Gastroesophageal sphincter (tissue), 4 donors: Measurements from ENCODE around the gene BATF. TPM values are rescaled to one million over a fixed set of nuclear protein-coding genes. Genes with fewer than 3 reads are reported as not detected.

Experiments used
- ATAC-seq: fragments of 150-250 bp; one replicate; pipeline ENCODE4 v1.9.1; 2016; ENCODE audit warnings: mild to moderate bottlenecking, moderate library complexity
- H3K27ac ChIP-seq, 4 donors: fragments of 200-600 bp; sonication (generic) in 3 of 4; 1 replicate in 3 of 4; 2 replicates in 1 of 4; pipeline ENCODE4 v1.5.1; 2016 to 2019
- H3K27me3 ChIP-seq: fragments of 200-600 bp; sonication (generic); one replicate; pipeline ENCODE4 v1.5.1; 2019
- H3K36me3 ChIP-seq, 2 donors: fragments of 200-600 bp; sonication (generic); one replicate each; pipeline ENCODE4 v1.5.1; 2019; ENCODE audit warnings: control low read depth in 1 of 2
- H3K4me1 ChIP-seq, 3 donors: fragments of 200-600 bp; sonication (generic); 1 replicate in 2 of 3; 2 replicates in 1 of 3; pipeline ENCODE4 v1.5.1; 2016 to 2019; ENCODE audit warnings: control low read depth in 2 of 3
- H3K4me3 ChIP-seq, 2 donors: fragments of 200-600 bp; sonication (generic); one replicate each; pipeline ENCODE4 v1.5.1; 2019; ENCODE audit warnings: mild to moderate bottlenecking in 1 of 2, moderate library complexity in 1 of 2
- H3K9me3 ChIP-seq, 3 donors: fragments of 200-600 bp; sonication (generic); one replicate each; pipeline ENCODE4 v1.5.1; 2017 to 2019; ENCODE audit warnings: control low read depth in 2 of 3
- CTCF ChIP-seq, 4 experiments: fragments of 200-600 bp in 2 of 4; fragments of 450-650 bp in 2 of 4; sonication (generic) in 1 of 4; IDR thresholded peaks; one replicate each; pipeline ENCODE4 v1.5.1; 2017 to 2019; ENCODE audit warnings: antibody characterized with exemption in 4 of 4, mild to moderate bottlenecking in 2 of 4, moderate library complexity in 2 of 4
- EP300 ChIP-seq: sonication (generic); formaldehyde crosslinking; IDR thresholded peaks from one replicate; pipeline ENCODE4 v1.6.1; 2017; ENCODE audit warnings: antibody characterized with exemption, mild to moderate bottlenecking
- POLR2A ChIP-seq, 2 donors: fragments of 450-650 bp; IDR thresholded peaks; one replicate each; pipeline ENCODE4 v1.6.1; 2017; ENCODE audit warnings: antibody characterized with exemption in 2 of 2, mild to moderate bottlenecking in 2 of 2, moderate library complexity in 1 of 2
- POLR2AphosphoS5 ChIP-seq: sonication (generic); formaldehyde crosslinking; IDR thresholded peaks from one replicate; pipeline ENCODE4 v1.6.1; 2017; ENCODE audit warnings: antibody characterized with exemption
- WGBS, 2 donors: methylation state at CpG; one replicate each; pipeline ENCODE4 v1.1.5; 2018; ENCODE audit warnings: low coverage in 1 of 2; 5-methylcytosine and 5-hydroxymethylcytosine counted together
- total RNA-seq, 4 donors: library from RNA; depleted of rRNA; stranded (reverse); fragments of >200 nt; gene quantifications; one replicate each; pipeline ENCODE4 v1.1.0, GENCODE V29; 2016

The BATF gene
- total RNA-seq, 4 donors from 2014 or later, result 2.6 to 16.8 (median 3.2) TPM

GRCh38 chr14:75591987-75592575 lies 69.8 kb downstream of the BATF start:
- H3K27me3 ChIP-seq, result no peaks in the 10 kb centered on the region
- no peaks in the 10 kb centered on the region for H3K9me3 ChIP-seq
- ATAC-seq, result no peak
- no peak for TF ChIP-seq POLR2AphosphoS5
- no peak for TF ChIP-seq POLR2A (IDR thresholded peaks at IDR 0.05)
- no peak for TF ChIP-seq CTCF (IDR thresholded peaks at IDR 0.05)
- TF ChIP-seq EP300, result no peak
- no peak overlapping the region for H3K4me3 ChIP-seq
- no peaks in the 10 kb centered on the region for H3K36me3 ChIP-seq
- no peaks in the 10 kb centered on the region for H3K4me1 ChIP-seq
- H3K27ac ChIP-seq, result no peak overlapping the region

- Histone ChIP-seq H3K36me3 (no peaks in the 10 kb centered on the region), H3K4me3 (no peak overlapping the region), H3K27me3 (no peaks in the 10 kb centered on the region), H3K9me3 (no peaks in the 10 kb centered on the region), H3K4me1 (no peaks in the 10 kb centered on the region), H3K27ac (no peak overlapping the region)
- TF ChIP-seq POLR2AphosphoS5 (no peak), CTCF (IDR thresholded peaks at IDR 0.05) (no peak), POLR2A (IDR thresholded peaks at IDR 0.05) (no peak), EP300 (no peak)
- no peak for ATAC-seq
- WGBS, 2 donors, result 87 to 94% methylated on average over 2 to 3 of the region's 3 CpGs
Observed at GRCh38 chr14:75595226-75595625, 73.0 kb downstream of the BATF start.

Other genes with a start within 250 kb of the BATF start
- 100 to 1,000 TPM in 3 of 4 donors, 10 to 100 TPM in 1; 78.0 to 286 (median 179) TPM for gene FOS, start 243.6 kb upstream of the BATF start, total RNA-seq
- gene JDP2, start 94.4 kb upstream of the BATF start, total RNA-seq, result 10 to 100 TPM; 55.6 to 90.0 (median 70.8) TPM
- gene FLVCR2, start 56.2 kb downstream of the BATF start, total RNA-seq, result 1 to 10 TPM; 1.9 to 5.8 (median 4.1) TPM
- gene ERG28, start 138.4 kb downstream of the BATF start, total RNA-seq, result 10 to 100 TPM in 1 of 4 donors, 1 to 10 TPM in 3; 6.2 to 13.4 (median 7.0) TPM
- gene TTLL5, start 138.8 kb downstream of the BATF start, total RNA-seq, result 10 to 100 TPM; 18.1 to 30.0 (median 22.1) TPM